Breast epithelium (tissue), 3 donors: Measurements from ENCODE around the gene TMEM141.

Source experiments
- CTCF ChIP-seq, 3 donors: fragments of 450-650 bp; IDR thresholded peaks; one replicate each; pipeline ENCODE4 v1.5.1; 2016 to 2017; ENCODE audit warnings: antibody characterized with exemption in 3 of 3, mild to moderate bottlenecking in 3 of 3, moderate library complexity in 3 of 3
- POLR2A ChIP-seq: fragments of 450-650 bp; IDR thresholded peaks from one replicate; pipeline ENCODE4 v1.6.1; 2016; ENCODE audit warnings: antibody characterized with exemption, mild to moderate bottlenecking, moderate library complexity
- POLR2AphosphoS5 ChIP-seq, 3 donors: sonication (generic); formaldehyde crosslinking; IDR thresholded peaks; one replicate each; pipeline ENCODE4 v1.6.1; 2017; ENCODE audit warnings: antibody characterized with exemption in 3 of 3

GRCh38 chr9:136804509-136805206 lies 13.5 kb downstream of the TMEM141 start:
- no peak for TF ChIP-seq CTCF (IDR thresholded peaks at IDR 0.05)
- no peak for TF ChIP-seq POLR2A
- peak in 1 of 3 donors; percentile 17 for TF ChIP-seq POLR2AphosphoS5 (IDR thresholded peaks at IDR 0.05)
